NCI-H345 treated with DMSO at 0.1 percent for 48 hours (cell line): ENCODE data around the gene STAC.
"Not testable (repeated sequence)": the region's sequence is repeated elsewhere in the genome, so short reads cannot be mapped to it uniquely, and the experiment has no call there.

ENCODE experiments used
- DNase-seq: peaks from one replicate; lab custom pipeline; 2025; ENCODE audit not compliant: unreplicated experiment; lab: John Stamatoyannopoulos, UW

Gene STAC

DNA sequence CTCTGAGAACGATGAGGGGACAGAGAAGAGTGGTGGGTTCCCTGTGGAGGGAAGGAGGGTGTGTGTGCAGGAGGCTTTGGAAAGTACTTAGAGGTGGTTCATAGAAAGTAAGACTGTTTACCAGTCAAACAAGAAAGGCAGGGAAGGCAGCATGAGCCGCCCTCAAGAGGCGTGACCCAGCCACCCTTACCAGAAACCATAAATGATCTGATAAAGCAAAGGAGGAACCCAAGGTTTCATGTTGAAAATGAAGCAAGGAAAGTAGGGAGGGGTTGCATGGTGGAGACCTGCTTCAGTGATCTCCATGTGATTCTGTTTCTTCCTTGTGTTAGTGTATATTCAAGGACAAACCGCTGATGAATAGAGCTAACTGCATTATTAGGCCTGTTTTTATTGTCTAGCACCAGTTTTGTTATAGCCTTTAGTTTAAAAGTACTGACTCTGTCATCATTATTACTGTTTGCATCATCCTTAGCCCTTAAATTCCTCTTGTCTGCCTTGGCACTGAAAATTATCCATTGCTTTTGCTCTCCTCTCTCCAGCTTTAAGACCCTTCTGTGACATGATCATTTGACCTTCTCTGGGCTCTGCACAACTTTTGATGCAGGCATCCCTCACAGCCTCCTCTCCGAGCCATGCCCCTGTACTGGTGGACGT lies 96.1 kb downstream of the STAC start:
- no peak for DNase-seq

DNA sequence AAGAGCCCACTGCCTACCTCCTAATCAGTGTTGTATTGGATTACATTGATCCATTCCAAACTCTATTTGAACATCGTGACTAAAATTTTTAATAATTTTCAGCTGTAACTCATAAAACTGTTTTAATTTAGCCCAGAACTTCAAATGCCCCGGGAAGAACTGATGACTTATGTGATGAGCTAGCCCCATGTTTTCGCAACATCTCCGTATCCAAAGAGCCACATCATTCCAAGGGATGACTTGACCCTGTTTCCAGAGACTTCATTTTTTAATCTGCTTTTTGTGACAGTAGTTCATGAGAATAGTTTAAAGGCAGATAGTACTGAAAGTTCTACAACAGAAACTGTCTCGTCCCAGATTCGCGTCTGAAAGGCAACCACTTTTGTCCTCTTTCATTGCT lies 97.4 kb downstream of the STAC start:
- DNase-seq = no peak

DNA sequence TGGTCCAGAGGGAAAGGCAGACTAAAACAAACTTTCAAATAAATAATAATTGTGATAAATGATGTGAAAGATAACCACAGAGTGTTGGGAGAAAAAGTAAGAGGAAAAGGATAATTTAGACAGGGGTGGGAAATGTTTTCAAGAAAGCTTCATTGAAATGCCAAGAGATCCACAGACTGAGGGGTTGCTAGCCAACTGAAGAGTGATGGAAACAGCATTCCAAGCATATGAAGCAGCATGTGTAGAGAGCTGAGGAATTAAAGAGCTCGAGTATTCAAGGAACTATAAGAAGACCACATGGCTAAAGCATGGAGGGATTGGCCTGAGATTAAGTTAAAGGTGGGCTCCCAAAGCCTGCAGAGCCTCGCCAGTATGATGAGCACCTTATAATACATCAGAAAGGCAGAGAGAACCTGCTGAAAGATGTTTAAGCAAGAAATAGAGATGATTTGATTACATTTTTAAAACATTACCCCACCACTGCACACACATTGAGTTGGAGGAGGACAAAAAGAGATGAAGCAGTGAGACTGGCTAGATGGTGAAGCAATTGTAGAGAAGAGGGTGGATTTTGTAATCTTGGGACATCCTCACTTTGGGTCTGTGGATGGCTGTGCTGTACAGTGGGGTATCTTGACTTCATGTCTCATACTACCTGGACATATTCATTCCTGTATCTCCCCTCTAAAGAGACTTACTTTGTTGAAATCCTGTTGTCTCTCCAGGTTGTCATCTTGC lies 100.8 kb downstream of the STAC start:
- no peak for DNase-seq

DNA sequence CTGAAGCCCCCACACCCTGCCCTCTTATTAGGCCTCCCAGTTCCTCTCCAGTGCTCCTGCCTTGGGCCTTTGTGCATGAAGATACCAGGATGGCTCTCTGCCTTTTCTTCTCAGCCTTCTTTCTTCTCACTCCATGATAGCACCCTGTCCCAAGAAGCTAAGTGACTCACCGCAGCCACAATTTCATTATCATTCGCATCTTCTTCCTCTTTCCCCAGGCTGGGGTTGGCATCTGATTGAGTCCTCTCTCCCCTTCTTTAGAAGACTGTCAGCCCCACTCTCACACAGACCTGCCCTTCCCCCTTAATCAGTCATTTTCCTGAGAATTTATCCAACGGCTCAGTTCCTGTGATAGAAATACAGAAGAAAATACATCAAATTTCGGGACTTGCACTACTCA lies 102.0 kb downstream of the STAC start:
- no peak for DNase-seq

DNA sequence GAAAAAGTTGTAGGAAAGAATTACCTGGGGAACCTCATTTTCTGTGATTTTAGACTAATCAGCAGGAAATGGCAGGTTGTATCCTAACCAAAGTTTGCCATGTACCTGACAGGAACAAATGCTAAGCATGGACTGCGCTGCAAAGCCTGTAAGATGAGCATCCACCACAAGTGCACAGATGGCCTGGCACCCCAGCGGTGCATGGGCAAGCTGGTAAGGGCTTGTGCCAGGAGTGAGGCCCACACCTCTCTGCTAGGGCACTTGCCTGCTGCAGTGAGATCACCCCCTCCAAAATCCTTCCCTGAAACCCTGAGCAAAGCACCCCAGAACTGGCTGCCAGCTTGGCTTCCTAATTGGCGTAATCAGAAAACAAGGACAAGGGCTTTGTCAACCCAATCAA lies 102.6 kb downstream of the STAC start:
- no peak for DNase-seq

DNA sequence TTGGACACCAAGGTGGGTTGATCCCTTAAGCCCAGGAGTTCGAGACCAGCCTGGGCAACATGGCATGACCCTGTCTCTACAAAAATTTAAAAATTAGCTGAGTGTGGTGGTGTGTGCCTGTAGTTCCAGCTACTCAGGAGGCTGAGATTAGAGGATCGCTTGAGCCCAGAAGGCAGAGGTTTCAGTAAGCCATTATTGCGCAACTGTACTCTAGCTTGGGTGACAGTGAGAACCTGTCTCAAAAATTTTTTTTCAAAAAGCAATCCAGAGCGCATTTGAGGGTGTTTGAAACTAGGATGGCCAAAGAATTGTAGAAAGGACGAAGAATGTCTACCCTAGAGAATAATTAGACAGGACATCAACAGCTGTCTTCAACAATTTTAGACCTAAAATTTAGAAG lies 103.4 kb downstream of the STAC start:
- no peak for DNase-seq

DNA sequence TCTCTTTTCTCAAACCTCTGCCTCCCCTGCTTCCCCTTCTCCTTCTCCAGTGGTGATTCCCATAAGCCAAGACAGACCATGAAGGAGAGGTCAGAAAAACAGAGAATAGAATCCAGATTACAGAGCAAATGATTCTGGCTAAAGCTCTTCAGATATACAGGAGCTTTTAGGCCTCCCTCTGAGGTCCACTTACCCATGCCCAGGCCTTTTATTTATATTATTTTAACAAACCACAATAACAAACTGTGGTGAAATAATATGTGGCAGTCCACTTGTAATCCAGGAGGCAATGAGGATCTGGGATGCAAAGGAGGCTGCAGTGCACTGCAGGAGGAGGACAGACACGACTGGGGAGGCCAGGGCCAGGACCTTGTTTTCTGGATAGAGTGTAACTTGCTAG lies 104.1 kb downstream of the STAC start:
- DNase-seq = no peak

DNA sequence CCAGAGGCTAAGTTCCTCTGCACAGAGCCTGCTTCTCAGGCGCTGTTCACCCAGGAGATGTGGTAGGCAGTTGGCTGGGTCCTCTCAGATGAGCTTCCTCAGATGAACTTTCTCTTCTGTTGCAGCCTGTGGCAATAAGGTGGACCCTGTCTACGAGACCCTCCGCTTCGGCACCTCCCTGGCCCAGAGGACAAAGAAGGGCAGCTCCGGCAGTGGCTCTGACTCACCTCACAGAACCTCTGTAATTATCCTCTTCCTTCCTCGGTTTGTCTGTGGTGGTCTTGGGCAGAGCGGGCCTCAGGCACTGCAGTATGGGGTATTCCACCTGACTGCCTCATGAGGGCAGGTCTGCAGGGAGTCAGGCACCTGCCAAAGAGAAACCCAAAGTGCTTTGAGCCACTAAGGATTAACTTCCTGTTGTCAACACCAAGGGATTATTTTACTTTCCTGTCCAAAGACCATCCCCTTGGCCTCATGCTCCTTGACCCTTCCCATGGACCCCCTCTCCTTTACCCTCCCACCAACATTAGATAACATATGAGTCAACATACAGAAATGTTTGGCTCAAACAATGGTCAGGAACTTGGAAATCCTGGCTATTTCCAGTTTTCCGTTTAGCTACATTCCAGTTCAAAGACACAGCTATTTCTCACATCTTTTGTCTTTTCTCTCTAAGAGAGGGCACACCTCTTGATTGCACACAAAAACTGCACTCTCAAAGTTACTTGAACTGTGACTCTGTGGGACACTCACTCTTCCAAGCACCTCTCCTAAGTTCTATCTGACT lies 105.9 kb downstream of the STAC start:
- DNase-seq = no peak

DNA sequence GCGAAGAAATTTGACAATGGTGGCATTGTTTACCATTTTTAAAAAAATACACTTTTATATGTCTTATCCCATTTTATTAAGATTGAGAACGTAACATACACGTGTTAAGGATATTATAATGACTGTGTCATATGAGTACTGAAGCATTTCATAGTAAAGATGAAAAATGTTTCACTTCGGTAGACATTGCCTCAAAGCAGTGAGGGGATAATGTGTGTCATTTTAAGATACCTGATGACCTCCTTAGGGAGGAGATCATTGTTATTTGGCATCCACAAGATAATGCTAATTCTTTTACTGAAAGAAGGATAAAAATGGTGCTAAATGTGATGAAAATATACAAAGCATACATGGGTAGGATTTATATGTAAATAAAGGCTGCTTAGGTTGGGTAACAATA lies 107.3 kb downstream of the STAC start:
- no peak for DNase-seq

DNA sequence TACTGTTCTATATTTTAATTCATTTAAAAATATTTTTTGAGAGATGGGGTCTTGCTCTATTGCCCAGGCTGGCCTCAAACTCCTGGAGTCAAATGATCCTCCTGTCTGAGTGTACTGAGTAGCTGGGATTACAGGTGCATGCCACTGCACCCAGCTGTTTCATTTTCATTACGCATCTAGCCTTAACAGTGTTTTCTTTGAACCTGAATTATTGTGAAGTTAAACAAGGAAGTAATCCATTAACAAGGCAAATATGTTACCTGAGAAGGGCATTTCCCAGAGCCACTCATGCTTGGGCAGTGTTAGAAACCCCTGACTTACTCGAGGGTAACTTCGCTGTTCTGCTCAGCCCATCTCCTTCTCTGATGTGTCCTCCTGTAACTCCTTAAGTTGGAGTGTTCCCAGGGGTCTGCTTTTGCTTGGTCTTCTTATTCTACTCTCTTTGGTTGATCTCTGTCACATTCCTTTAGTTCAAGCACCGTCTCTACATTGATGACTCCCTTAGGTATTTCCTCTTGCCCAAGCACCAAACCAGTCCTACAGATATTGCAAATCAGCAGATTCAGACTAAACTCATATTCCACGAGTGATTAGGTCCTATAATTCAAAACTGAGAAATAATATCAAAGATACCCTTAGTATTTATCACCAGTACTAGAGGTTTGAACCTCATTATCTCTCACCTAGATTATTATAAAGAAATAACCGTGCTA lies 107.9 kb downstream of the STAC start:
- no peak for DNase-seq

DNA sequence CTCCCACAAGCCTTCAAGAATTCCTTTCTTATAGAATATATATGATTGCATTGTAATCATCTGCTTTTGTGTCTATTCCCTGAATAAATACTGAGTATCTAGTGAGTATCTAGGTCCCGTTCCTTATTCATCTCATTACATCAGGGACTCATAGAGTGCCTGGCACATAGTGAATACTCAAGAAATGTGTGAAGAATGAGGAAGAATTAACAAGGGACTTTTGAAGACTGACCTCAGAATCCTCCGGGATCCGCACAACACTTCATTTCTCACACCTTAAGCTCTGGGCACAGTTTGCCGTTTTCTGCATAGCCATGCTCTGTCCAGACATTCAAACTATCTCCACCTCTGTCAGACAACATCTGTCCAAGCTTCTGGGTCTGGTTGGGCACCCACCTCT lies 108.8 kb downstream of the STAC start:
- DNase-seq = no peak

DNA sequence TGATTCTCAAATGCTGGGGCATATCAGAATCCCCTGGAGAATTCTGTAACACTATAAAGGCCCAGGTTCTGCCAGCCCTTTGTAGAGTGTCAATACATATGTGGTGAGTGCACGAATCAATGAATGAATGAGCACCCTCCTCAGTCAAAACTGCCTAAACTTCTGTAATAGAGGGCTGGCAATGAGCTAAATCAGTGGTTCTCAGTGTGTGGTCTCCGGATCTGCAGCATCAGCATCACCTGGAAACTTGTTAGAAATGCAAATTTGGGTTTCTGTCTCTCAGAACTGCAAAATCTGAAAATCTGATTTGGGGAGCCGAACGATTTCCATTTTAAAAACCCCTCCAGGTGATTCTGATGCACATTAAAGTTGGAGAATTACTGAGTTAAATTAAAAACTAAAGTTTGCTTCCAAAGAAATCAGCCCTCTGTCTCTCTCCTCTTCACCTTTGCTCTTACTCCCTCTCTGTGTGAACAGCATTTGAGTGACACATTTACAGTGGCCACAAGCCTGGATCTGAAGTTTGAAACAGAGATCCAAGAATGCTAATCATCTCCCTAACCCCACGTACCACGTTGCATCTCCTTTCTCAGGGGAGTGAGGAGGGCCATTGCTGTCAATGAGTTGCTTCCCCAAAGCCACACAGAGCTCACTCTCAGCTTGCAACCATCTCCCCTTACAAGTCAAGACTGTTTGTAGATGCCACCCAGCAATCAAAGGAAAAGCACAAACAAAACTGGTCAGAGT lies 109.5 kb downstream of the STAC start:
- no peak for DNase-seq

DNA sequence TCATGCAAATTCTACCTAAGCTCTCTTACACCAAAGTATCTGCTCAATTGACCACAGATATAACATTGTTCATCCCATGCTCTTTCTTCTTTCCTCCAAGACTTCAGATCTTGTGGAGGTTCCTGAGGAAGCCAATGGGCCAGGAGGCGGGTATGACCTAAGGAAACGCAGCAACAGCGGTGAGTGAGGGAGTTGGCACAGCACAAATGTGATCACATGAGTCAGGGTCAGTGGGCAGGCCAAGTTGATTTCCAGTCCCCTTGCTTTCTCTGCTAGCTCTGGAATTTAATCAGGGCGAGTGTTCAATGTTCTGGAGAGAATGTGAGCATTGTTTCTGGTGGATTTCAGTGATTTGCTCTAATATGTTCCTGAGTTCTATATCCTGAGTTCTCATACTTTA lies 112.7 kb downstream of the STAC start:
- no peak for DNase-seq

DNA sequence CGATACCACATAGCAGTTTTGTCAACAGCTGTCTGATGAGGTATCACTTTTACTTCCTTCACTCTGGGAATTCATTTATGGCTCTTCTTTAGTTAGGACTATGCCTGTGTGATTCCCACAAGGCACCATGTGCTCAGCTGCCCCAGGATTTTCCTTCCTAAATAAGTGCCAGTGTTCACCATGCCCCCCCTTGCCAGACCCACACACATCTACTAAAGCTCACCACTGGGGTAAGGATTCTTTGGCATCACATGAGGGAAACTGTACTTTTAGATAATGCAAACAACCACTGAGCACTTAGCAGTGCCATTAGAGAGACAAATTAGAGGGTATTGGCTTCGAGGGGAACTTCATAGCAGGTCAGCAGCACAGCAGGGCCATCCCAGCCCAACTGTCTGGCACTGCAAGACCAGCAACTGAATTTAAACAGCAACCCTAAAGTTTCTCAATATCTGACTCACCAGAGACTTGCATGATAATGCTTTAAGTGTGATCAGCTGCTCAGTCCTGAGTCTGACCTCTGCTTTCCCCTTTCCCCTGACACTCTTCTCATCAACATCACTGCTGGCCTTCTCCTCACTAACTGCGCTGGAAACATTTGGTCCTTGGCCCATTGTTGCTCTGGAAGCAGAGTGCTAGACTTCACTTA lies 114.3 kb downstream of the STAC start:
- no peak for DNase-seq

DNA sequence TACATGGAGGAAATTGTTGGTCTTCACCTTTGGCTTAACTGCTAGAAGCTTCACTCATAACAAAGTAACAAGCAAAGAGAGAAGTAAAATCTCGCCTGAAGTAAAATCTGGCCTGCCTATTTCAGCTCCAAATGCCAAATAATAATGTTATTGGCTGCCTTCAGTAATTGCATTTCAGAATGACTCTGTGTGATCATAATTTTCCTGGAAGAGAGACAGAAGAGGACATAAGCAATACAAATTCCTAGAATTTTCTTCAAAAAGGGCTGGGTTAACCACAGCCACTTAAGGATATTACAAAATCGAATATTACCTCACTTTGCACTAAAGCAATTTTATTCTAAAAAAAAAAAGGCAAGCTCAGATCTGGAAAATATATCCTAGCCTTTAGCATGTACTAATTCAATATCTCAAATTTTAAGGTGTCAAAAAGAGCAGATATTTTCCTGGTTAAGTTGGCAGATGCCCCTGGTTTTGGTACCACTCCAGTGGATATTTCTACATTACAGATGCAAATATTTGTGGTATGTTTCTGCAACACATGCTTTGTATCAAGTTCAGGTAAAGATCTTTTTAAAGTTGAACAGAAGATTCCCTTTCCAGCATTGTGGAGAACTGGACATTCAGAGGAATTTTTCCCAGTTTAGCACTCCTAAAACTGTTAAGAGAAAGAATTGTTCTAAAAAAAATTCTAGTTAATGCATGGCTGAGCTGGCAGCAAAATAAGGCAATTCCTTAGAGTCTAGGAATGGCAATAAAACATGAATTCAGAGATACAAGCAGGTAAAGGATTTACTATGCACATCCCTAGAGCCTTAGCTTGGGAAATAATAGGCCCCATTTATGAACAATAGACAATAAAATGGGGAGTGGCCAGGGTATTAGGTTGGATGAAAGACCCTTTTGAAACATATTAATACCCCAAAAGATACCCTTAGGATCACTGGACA lies 116.7 kb downstream of the STAC start:
- no peak for DNase-seq

DNA sequence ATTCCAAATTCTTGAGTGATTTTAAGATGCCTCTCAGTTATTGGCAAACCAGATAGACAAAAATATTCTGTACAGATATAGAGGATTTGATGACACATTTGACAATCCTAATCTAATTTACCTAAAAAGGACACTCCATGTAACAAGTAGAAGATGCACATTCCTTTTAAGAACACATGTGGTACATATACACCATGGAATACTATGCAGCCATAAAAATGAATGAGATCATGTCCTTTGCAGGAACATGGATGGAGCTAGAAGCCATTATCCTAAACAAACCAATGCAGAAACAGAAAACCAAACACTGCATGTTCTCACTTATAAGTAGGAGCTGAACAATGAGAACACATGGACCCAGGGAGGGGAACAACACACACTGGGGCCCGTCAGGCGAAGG lies 119.7 kb downstream of the STAC start:
- not testable (repeated sequence) for DNase-seq

DNA sequence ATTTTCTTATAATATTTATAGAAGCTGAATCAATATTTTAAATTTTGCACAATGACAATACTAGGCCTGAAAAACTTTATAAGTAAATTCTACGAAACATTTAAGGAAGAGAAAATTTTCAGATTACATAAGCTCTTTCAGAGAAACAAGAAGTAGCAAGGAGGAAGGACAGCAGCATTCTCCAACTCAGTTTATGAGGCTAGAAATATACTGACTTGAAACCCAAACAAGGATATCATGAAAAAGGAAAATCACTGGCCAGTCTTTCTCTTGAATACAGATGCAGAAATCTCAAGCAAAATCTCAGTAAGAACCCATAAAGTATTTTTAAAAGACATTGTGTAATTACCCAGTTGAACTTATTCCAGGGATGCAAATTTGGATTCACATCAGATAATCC lies 121.3 kb downstream of the STAC start:
- no peak for DNase-seq

DNA sequence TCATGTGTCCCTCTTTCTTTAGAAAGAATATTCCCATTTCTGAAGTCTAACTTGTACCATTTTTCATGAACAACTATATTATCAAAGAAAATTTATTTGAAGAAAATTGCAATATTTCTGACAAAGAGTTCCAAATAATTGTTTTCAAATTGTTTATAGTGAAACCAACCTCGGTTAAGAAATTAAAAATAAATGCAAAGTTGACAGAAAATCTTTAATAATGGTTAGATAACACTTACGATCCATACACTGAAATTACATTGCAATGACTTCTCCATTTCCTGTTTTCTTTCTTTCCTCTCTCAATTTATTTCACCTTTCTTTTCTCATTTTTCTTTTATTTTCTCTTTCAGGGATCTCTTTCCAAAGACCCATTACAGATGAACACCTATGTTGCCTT lies 125.1 kb downstream of the STAC start:
- no peak for DNase-seq

DNA sequence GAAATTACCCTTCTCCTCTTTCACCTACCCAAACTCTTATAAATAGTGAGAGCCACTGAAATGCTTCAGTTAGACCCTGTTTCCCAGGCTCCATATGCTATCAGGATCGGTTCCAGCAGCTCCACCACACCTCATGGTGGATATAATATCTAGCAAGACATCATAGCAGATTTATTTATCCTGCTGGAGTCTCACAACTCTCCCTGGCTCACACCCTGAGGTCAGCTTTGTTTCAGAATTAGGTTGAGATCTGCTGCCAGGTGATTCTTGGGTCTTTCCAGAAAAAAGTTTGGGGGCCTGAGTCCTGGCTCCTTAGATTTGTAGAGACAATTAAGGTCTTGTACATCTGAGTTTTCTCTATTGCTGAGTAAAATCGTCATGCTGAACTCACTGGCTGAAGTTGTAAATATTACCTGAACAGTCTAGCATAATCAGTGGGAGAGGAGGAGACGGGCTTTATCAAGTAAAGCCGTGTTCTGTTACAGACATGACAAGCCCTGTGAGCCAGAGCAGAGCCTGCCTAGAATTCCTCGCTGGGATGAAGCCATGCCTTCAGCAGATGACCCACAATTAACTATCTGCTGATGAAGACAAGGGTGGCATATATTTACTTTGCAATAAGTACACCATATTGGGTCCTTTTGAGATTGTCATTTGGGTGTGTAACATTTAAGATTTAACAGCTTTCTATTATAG lies 131.6 kb downstream of the STAC start:
- DNase-seq = no peak
